Left kidney (tissue), 2 donors: ENCODE results near the gene DRC3. TPM values are rescaled to one million over a fixed set of nuclear protein-coding genes. Genes with fewer than 3 reads are reported as not detected.

Experiments used
- DNase-seq: peaks from one replicate; pipeline ENCODE4 v3.0.0-alpha.2; 2013
- polyA plus RNA-seq: library from polyadenylated mRNA; unstranded; fragments of 120-200 nt; gene quantifications from one replicate; pipeline ENCODE4 v1.2.1, GENCODE V29; 2013; ENCODE audit not compliant: insufficient read length

DRC3 gene
- polyA plus RNA-seq, 1 donor: 26.9 TPM

- DNase-seq: no peak
Measured at GRCh38 chr17:18020971-18021370, 48.3 kb downstream of the DRC3 start.

GRCh38 chr17:18021372-18021771, 48.7 kb downstream of the DRC3 start:
- DNase-seq: no peak

GRCh38 chr17:18025241-18025944, 52.7 kb downstream of the DRC3 start:
- DNase-seq: no peak

GRCh38 chr17:18025945-18026776, 53.5 kb downstream of the DRC3 start:
- DNase-seq: no peak

- DNase-seq: no peak
Measured at GRCh38 chr17:18027280-18027679, 54.6 kb downstream of the DRC3 start.

GRCh38 chr17:18028114-18028951, 55.7 kb downstream of the DRC3 start:
- no peak for DNase-seq

GRCh38 chr17:18028952-18029540, 56.4 kb downstream of the DRC3 start:
- DNase-seq: no peak

GRCh38 chr17:18031955-18032354, 59.3 kb downstream of the DRC3 start:
- DNase-seq: no peak

- DNase-seq: peak; percentile 79
Measured at GRCh38 chr17:18033442-18034099, 60.9 kb downstream of the DRC3 start.

GRCh38 chr17:18035704-18036103, 63.0 kb downstream of the DRC3 start:
- no peak for DNase-seq

GRCh38 chr17:18037486-18037885, 64.8 kb downstream of the DRC3 start:
- DNase-seq: no peak

- DNase-seq: no peak
Measured at GRCh38 chr17:18038149-18038850, 65.6 kb downstream of the DRC3 start.

GRCh38 chr17:18038861-18039534, 66.3 kb downstream of the DRC3 start, which contains the start of the genes ATPAF2 and GID4:
TSS of gene ATPAF2 (minus strand) at chr17:18039168. CDS start at chr17:18039013, 155 bp downstream.
TSS of gene GID4 (plus strand) at chr17:18039408. CDS start at chr17:18039465, 57 bp downstream.
- DNase-seq: peak; percentile 99

- no peak for DNase-seq
Measured at GRCh38 chr17:18039535-18040260, 67.0 kb downstream of the DRC3 start.

GRCh38 chr17:18040261-18040858, 67.7 kb downstream of the DRC3 start:
- DNase-seq: no peak

GRCh38 chr17:18041776-18042175, 69.1 kb downstream of the DRC3 start:
- no peak for DNase-seq

- no peak for DNase-seq
Measured at GRCh38 chr17:18042983-18043382, 70.3 kb downstream of the DRC3 start.

GRCh38 chr17:18043491-18043890, 70.8 kb downstream of the DRC3 start:
- DNase-seq: no peak

- DNase-seq: no peak
Measured at GRCh38 chr17:18044609-18045008, 71.9 kb downstream of the DRC3 start.
